HEK293T (cell line): ENCODE results near the gene SFRP5.

Source experiments
- BHLHE40 ChIP-seq: fragments of 450-650 bp; IDR thresholded peaks from 2 replicates; pipeline ENCODE4 v1.6.1; 2016; ENCODE audit warnings: mild to moderate bottlenecking, moderate library complexity, borderline replicate concordance
- CTBP1 ChIP-seq: fragments of 450-650 bp; IDR thresholded peaks from 2 replicates; pipeline ENCODE4 v1.6.1; 2016; ENCODE audit warnings: borderline replicate concordance
- ELF4 ChIP-seq: fragments of 450-650 bp; IDR thresholded peaks from 2 replicates; pipeline ENCODE4 v1.6.1; 2017; ENCODE audit warnings: antibody characterized with exemption
- FOXM1 ChIP-seq: fragments of 450-650 bp; IDR thresholded peaks from 2 replicates; pipeline ENCODE4 v1.6.1; 2017; ENCODE audit warnings: mild to moderate bottlenecking, borderline replicate concordance
- HDGF ChIP-seq: fragments of 450-650 bp; IDR thresholded peaks from 2 replicates; pipeline ENCODE4 v1.6.1; 2017; ENCODE audit warnings: antibody characterized with exemption, borderline replicate concordance
- L3MBTL2 ChIP-seq: fragments of 450-650 bp; conservative IDR thresholded peaks from 2 replicates; pipeline ENCODE4 v1.6.1; 2016; ENCODE audit warnings: mild to moderate bottlenecking
- LEF1 ChIP-seq: fragments of 450-650 bp; IDR thresholded peaks from 2 replicates; pipeline ENCODE4 v1.6.1; 2017; ENCODE audit warnings: mild to moderate bottlenecking, borderline replicate concordance
- NFRKB ChIP-seq: fragments of 450-650 bp; IDR thresholded peaks from 2 replicates; pipeline ENCODE4 v1.6.1; 2016; ENCODE audit warnings: mild to moderate bottlenecking, moderate library complexity
- SP1 ChIP-seq: fragments of 450-650 bp; IDR thresholded peaks from 2 replicates; pipeline ENCODE4 v1.6.1; 2017
- SUZ12 ChIP-seq: fragments of 450-650 bp; IDR thresholded peaks from 2 replicates; pipeline ENCODE4 v1.6.1; 2016; ENCODE audit warnings: mild to moderate bottlenecking
- TARDBP ChIP-seq: fragments of 450-650 bp; IDR thresholded peaks from 2 replicates; pipeline ENCODE4 v1.6.1; 2016

DNA sequence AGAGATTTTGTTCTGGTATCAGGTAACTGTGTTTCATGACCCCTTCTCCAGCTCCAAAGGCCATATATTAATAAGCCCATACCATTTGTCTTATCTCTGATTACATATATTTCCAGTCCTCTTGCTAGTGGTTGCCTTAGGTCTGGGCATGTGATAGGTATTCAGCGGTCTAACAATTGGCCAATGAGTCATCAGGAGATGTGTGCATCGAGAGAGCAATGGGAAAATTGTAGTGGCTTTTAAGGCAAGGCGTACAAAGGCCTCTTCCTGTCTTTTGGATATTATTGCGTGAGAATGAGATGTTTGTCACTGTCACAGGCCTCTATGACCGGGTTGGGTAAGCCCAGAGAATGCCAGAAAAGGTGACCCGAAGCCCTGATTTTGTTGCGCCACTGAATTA, 38.6 kb upstream of the SFRP5 start:
- TF ChIP-seq SP1 (no peak), CTBP1 (no peak), L3MBTL2 (no peak), TARDBP (no peak), LEF1 (no peak), BHLHE40 (no peak), NFRKB (no peak), ELF4 (no peak), FOXM1 (no peak), HDGF (no peak), SUZ12 (no peak)
